Right renal pelvis (tissue), 4 donors: ENCODE measurements around the gene TULP1. TPM values are rescaled to one million over a fixed set of nuclear protein-coding genes. Genes with fewer than 3 reads are reported as not detected.

Experiments used
- DNase-seq, 4 donors: peaks; one replicate each; pipeline ENCODE4 v3.0.0-alpha.2; 2013; ENCODE audit warnings: low read depth in 4 of 4, low spot score in 3 of 4, missing footprints in 1 of 4
- polyA plus RNA-seq, 4 donors: library from polyadenylated mRNA; unstranded; fragments of 120-200 nt; gene quantifications; one replicate each; pipeline ENCODE4 v1.2.1, GENCODE V29; 2013; ENCODE audit not compliant: insufficient read length in 4 of 4

Gene TULP1
- polyA plus RNA-seq, 4 donors = 1.5 to 2.9 (median 2.4) TPM

DNA sequence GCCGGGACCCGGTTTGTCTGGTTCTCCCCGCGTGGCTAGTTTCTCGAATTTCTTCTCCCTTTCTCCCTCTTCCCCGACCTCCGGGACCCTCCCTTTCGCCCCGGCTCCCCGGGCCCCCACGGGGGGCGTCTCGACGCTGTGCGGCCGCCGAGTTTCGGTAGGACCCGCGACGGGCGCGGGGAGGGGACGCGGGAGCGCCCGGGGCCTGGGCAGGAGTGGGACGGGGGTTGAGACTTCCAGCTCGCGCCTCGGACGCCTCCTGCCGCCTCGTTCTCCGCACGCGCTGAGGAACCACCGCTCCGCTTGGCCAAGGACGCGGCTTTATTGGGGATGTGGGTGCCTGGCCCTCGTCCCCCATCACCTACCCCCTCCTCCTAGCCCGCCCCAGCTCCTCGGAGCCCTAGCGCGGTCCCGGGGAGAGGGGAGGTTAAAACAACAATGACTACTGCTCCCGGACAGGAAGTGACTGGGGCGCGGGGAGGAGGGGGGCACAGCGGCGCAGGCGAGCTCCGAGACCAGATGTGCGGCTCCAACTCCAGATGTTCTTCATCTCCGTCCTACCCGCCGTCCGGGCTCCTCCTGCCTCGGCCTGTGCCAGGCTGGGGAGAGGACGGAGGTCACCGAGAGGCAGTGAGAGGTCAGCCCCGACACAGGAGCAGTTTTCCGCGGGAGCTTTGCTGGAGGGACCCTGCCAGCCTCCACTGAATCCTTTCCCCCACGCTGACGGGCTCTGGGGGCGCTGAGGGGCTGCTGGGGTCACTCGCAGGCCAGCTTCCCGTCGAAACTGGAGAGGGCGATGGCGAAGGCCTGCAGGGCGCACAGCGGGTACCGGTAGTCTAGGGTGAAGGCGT is 14.9 kb downstream of the TULP1 start:
- peak in 1 of 4 donors; percentile 66 for DNase-seq

GRCh38 chr6:35496841-35497570 is 15.7 kb downstream of the TULP1 start, which contains the start of gene TEAD3:
TSS of gene TEAD3 (minus strand) at chr6:35497079.
- DNase-seq = peak in 1 of 4 donors; percentile 63

DNA sequence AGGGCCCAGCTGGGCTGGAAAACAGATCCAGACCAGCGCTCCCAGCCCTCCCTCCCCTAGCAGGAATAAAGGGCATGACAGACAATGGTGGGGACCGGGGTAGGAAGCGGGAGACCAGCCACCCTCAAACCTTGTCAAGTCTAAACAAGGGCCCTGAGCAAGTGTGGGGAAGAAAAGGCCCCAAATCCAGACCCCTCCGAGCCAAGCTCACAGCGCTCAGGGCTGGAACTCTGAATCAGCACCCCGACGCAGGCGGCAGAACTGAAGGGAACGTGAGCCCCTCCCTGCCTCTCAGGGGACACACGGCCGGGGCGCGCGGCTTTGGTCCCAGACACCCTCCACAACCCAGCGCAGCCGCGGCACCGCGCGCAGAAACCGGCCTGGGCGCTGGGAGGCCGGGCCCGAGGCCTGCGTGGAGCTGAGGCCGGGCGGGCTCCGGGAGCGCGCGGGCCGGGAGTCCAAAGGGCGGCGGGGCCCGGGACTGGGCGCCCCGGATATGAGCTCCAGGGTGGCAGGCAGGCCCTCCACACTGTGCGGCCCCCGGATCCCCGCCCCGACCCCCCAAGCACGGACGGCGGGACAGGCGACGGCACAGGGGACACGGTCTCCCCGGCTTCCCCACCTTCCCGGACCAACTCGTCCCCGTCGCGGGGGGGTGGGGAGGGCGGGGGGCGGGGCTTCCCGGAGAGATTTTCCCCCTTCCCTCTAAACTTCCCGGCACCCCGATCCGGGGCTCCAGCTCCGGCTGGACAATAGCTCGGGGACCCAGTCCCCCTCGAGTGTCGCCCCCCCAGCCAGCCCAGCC is 16.5 kb downstream of the TULP1 start:
- no peak for DNase-seq

DNA sequence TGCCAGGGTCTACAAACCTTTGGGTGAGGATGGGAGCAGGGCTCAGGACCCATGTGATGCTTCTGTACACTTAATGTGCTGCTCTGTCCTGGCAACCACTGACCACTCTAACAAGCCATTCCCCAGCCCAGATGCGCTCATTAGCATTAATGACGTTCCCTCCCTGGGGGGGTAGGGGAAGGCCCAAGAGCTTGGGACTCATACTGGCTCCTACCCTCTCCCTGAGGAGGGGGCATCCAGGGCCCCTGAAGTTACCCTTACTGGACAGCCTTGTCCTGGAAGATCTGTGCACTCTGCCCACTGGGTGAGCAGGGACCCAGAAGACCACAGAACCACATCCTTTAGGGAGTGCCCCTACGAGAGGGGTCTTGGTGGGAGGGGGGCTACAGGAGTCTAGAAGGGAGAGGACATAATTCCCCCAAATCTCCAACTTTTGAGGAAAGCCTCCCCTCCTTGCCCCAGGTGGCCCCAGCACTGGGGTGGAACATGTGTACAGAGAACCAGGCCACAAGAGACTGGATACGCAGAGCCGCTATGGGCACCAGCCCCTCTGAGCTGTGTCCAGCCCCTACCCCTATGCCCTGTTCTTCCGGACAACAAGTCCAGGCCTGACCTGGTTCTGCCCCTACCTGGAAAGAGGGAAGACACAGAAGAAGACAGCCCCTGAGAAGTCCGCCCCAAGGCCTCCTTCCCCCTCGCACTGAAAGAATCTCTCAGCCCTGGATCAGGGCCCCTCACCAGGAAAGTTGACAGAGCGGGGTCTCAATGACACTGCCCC is 17.2 kb downstream of the TULP1 start:
- DNase-seq = no peak

DNA sequence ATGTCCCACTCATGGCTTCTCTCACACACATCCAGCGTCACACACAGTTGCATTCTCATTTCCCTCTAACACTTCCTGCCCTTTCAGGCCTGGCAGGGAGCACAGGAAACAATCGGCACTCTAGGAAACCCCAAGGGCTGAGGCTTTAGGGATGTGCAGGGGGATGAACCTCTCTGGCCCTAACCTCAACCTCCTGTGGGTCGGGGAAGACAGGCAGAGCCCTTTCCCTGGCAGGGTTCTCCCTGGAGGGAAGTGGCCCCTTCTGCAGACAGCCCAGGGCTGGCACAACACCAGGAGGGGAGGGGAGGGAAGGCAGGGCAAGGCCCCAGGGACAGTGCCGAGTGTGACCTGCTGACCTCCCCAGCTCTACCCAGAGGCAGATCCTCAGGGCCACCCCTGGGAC is 18.5 kb downstream of the TULP1 start:
- DNase-seq = no peak

GRCh38 chr6:35493307-35493983 is 19.3 kb downstream of the TULP1 start:
- DNase-seq = no peak

GRCh38 chr6:35492974-35493284 is 19.8 kb downstream of the TULP1 start:
- DNase-seq = no peak

DNA sequence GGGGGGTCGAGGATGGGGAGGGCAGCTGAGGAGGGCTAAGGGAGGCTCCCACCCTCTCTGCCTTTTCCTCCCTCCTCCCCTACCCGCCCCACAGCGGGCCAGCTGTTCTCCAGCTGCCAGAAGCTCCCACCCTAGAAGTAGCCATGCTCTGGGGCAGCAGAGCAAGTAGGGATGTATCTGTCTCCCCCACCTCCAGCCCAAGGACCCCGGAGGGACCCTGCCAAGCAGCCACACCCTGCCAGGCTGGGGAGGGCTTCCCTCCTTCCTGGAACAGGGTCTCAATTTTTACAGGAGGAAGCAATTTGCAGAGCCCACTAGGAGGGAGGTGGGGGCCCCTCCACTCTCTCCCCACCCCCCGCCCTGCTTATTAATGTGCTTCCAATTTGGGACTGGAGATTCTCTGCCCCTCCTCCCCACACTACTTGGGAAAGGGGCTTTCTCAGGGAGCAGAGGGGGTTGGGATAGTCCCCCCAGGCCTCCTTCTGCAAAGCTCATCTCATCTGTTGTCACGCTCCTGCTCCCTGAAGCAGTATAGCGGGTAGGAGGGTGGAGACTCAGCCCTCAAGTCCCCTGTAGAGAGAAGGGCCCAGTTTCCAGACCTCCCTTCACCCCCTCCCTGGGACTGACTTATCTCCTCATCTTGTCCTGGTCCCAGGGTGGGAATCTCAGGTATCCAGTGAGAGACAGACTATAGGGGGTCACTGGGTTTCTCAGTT is 20.3 kb downstream of the TULP1 start:
- no peak for DNase-seq

GRCh38 chr6:35491558-35492257 is 21.0 kb downstream of the TULP1 start:
- no peak for DNase-seq

GRCh38 chr6:35490821-35491557 is 21.7 kb downstream of the TULP1 start:
- DNase-seq = no peak

GRCh38 chr6:35489995-35490791 is 22.5 kb downstream of the TULP1 start:
- DNase-seq = no peak

GRCh38 chr6:35489066-35489465 is 23.6 kb downstream of the TULP1 start:
- DNase-seq = no peak

DNA sequence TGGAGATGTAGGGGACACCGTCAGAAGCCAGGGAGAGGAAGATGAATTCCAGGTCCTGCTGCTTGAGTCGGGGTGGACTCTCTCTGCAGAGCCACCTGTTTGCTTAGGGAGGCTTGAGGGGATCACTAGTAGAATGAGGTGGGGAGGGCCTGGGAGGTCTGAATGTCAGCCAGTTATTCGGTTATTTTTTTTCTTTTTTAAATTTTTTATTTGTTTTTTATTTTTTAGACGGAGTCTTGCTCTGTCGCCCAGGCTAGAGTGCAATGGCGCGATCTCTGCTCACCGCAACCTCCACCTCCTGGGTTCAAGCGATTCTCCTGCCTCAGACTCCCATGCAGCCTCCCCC is 24.2 kb downstream of the TULP1 start:
- DNase-seq = no peak

GRCh38 chr6:35487658-35488516 is 24.8 kb downstream of the TULP1 start:
- no peak for DNase-seq

- no peak for DNase-seq
Measured at GRCh38 chr6:35486005-35486925, 26.4 kb downstream of the TULP1 start.
